SKM-1 (cell line): Measurements from ENCODE around the gene UBE2J2.

Source experiments
- DNase-seq: peaks from one replicate; lab custom pipeline; 2025; ENCODE audit not compliant: unreplicated experiment; lab: John Stamatoyannopoulos, UW

Gene UBE2J2

GRCh38 chr1:1215080-1215676 lies 58.5 kb downstream of the UBE2J2 start:
- DNase-seq, result no peak

DNA sequence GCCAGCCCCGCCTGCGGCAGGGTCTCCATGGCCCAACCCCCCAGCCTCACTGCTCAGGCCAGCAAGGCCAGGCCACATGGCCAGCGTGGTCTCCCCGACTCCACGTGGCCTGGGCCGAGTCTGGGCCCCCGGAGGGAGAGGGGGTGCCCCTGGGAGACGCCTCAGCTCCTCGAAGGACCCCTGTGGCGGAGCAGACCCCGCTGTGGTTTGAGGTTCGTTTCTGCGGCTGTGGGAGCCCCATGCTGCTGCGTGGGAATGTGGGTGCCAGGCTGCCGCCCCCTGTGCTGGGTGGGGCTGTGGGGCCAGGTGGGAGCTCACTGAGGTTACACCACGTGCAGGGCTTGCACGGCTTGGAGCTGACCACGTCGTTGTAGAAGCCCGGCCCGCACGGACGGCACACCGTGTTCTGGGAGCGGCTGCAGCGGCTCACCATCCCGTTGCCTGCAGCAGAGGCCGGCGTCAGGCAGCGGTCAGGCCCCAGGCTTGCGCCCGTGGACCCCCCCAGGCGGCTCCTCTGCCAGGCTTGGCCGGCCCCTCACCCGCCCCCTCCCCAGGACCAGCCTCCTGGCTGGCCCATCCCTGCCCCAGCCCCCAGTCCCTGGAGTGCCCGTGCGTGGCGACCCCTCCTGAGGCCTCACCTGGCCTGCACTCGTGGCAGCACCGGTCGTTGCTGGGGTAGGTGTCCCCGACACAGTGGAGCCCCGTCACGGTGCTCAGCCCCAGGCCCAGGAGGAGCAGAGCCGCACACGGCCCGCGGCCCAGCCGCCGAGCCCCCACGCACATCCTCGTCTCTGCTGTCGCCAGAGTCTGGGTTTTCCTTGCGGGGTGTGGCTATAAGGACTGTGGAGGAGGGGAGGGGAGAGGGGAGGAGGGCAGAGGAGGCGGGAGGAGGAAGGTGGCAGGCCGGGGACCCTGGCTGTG lies 60.0 kb downstream of the UBE2J2 start, which contains the start of gene TNFRSF4:
TNFRSF4 (minus strand) TSS at position 809 of the 921 bp plus-strand sequence; CDS start at position 783, 26 bp downstream.
- no peak for DNase-seq

- DNase-seq, result no peak
These were observed 60.8 kb downstream of the UBE2J2 start for GRCh38 chr1:1212780-1213344.

DNA sequence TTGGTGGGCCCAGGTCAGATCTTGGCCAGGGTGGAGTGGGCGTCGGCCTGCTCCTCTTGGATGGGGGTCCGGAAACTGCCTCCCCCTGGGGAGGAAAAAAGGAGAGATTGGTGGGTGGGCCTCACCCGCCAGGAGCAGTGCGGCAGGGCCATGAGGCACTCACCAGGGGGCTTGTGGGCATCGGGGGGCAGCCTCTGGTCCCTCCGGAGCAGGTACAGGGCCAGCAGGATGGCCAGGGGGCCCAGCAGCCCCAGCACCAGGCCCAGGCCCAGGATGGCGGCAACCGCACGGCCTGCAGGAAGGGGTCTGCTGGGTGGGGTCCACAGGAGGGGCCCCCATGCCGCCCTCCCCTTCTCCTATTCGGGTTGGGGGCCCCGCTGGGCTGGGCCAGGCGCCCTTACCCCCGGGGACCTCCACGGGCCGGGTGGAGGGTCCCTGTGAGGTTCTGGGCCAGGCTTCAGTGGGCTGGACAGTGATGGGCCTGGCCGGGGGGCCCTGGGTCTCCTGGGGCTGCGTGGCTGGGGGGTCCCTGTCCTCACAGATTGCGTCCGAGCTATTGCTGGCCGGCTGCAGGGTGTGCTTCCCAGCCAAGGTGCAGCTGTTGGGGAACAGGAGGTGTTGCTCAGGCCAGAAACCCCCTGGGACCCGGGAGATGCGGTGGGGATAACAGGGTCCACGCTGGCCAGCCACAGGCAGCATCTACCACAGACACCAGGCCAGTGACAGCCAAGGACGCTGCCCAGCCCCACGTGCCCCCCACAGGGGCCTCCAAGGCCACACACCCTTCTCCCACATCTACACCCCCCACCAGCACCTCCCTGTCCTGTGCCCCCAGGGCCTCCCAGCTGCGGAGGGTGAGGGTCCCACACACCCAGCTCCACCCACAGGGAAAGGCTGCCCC lies 61.9 kb downstream of the UBE2J2 start:
- DNase-seq, result no peak

DNA sequence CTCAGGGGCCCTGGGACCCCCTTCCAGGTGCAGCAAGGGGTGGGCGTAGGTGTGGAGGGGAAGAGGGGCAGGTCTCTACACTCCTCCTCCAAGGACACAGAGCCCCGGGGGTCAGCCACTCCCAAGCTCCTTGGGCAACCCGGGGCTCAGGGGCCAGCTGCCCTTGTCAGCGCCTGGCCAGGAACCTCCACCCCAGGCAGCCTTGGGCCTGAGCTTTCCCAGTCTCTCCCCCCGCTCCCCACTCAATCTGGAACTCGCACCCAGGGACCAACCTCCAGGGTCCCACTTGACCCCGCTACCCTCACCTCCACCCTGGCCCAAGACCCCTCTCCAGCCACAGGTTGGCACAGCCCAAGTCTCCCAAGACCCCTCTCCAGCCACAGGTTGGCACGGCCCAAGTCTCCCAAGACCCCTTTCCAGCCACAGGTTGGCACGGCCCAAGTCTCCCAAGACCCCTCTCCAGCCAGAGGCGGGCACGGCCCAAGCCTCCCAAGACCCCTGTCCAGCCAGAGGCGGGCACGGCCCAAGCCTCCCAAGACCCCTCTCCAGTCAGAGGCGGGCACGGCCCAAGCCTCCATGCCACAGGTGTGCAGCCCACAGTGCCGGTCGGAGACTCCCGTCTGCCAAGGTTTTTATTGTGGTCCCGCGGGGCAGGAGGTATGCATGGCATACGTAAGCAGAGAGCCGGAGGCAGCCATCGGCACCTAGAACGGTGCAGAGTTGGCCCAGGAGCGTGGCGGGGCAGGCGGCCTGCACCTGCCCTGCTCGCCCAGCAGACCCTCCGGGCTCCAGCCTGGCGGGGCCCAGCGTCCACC lies 62.7 kb downstream of the UBE2J2 start:
- no peak for DNase-seq

DNA sequence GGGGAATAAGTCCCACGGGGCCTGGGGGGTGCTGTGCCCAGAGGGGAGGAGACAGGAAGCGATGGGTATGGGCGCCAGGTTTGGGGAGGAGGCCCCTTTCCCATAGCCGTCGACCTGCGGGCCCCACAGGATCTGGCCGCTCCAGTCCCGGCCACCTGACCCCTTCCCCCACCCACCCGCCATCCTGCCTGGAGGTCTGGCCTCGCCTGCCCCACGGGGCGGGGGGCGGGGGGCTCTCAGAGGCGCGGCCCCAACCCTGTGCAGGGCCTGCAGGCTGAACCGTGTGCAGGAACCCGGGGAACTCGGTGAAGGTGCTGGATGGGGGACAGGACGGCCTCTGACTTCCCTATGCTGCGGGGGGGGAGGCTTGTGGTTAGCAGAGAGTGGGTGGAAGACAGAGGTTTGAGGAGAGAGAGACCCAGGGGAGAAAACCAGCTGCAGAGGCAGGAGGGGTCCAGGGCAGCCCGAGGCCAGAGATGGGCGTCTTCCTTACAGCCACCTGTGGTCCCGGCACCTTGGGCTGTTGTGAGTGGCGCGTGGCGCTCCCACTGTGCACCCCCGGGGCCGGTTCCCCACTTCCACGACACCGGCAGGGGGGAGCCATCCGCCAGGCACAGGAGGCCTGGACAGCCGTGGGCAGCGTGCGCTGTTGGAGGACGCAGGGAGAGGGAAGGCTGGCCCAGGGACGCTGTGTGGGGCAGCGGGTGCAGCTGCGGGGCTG lies 64.8 kb downstream of the UBE2J2 start:
- DNase-seq, result peak; percentile 13

GRCh38 chr1:1207571-1207892 lies 66.1 kb downstream of the UBE2J2 start:
- no peak for DNase-seq

GRCh38 chr1:1206966-1207531 lies 66.6 kb downstream of the UBE2J2 start:
- DNase-seq, result no peak

DNA sequence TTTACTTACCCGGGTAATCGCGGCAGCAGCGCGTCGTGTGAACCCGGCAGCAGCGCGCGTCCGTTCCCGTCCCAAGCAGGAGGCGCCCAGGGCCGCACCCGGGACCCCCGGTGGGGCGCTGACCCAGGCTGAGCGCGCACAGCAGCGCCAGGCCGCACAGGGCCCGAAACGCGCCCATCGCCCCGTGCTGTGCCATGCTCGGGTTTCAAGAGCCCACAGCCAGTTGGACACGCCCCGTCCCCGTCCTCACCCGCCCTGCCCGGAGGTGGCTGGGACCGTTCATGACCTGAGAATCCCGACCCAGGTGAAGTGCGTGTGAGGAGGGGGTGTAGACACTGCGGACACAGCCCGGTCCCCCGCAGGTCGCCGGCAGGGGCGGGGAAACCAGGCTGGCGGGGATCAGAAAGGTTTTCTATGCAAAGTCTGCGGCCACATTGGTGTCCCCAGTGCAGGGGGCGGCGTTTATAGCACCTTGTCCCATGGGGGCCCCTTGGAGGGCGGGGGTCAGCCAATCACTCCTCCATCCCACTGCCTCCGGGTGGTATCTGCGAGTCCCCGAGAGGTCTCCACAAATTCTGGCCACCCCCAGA lies 67.2 kb downstream of the UBE2J2 start, which contains the start of gene TNFRSF18:
TNFRSF18 (minus strand) TSS at position 217 of the 590 bp plus-strand sequence; CDS start at position 196, 21 bp downstream.
- no peak for DNase-seq

DNA sequence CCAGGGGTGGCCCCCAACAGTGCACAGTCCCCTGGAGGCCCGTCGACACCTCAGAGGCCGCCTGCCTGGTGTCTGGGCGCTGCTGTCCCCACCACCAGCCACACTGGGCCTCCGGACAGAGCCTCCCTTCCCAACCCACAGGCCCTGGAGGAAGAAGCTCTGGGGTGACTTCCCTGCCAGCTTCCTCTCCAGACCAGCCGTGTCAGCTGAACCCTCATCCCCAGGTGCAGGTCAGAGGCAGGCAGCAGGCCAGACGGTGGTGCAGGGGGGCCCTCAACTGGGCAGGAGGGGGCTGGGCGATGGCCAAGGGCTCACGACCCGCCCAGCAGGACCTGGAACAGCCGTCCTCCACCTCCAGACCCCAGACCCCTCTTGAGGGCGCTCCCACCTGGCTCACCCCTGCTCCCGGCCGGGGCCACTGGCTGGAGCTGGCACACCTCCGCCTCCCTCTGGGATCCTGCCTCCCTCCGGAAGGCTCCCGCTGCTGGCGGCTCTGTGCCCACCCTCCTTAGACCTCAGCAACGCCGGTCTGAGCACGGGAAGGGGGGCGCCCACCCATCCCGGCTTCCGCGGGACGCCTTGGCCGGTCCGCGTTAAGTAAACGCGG lies 67.8 kb downstream of the UBE2J2 start:
- no peak for DNase-seq

DNA sequence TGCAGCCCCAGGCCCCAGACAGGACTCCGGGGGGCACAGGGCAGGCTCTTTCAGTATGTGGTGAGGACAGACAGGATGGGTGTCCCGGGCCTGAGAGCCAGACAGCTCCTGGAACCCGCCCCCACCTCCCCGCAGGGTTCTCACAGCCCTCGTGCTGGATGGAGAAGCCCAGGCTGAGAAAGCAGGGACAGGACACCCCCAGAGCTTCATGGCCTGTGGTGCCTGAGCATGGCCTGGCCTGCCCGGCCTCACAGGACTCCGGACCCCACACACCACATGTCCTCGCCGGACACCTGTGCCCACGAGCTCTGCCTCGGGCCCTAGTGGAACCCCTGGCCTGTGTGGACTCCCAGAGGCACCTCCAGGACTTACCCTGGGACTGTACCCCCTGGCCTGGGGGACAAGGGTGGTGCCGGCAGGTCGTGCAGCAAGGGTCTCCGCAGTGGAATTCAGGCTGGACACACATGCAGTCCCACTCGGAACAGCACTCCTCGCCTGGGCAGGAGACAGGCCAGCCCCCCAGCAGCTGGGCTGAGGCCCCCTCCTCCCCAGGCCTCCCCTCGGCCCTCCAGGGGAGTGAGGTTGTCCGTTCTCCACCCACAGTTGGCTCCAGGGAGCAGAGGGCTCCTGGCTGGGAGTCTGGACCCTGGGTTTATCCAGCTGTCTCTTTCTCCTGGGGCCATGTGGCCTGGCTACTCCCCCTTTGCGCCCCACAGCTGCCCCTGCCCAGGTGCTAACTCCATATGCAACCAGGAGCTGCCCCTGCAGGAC lies 68.5 kb downstream of the UBE2J2 start:
- DNase-seq, result no peak

- DNase-seq, result no peak
These were observed 69.2 kb downstream of the UBE2J2 start for GRCh38 chr1:1204425-1204920.
